ENCODE measurements around the gene SV2C.
A peak's percentile ranks its signal among the peaks of the same experiment; 100 is the strongest.

Gene SV2C

GRCh38 chr5:76325326-76325725 is 242.1 kb downstream of the SV2C start:
- H3K27ac ChIP-seq: peak overlapping the region; percentile 80
- TF ChIP-seq CTCF (conservative IDR thresholded peaks at IDR 0.05): no peak
- TF ChIP-seq ZFX (IDR thresholded peaks at IDR 0.05): no peak

GRCh38 chr5:76325876-76326491 is 242.8 kb downstream of the SV2C start:
- TF ChIP-seq CTCF (conservative IDR thresholded peaks at IDR 0.05) (no peak), ZFX (IDR thresholded peaks at IDR 0.05) (no peak)
- H3K27ac ChIP-seq: peak overlapping the region; percentile 80

- TF ChIP-seq CTCF (conservative IDR thresholded peaks at IDR 0.05) (no peak), ZFX (IDR thresholded peaks at IDR 0.05) (no peak)
- peak overlapping the region; percentile 80 for H3K27ac ChIP-seq
These were observed 243.6 kb downstream of the SV2C start for GRCh38 chr5:76326577-76327302.

- H3K27ac ChIP-seq: no peak overlapping the region
- no peak for TF ChIP-seq ZFX (IDR thresholded peaks at IDR 0.05)
- TF ChIP-seq CTCF (conservative IDR thresholded peaks at IDR 0.05): no peak
These were observed 246.2 kb downstream of the SV2C start for GRCh38 chr5:76329346-76329745.

- TF ChIP-seq ZFX (IDR thresholded peaks at IDR 0.05) (no peak), CTCF (conservative IDR thresholded peaks at IDR 0.05) (no peak)
These were observed 247.9 kb downstream of the SV2C start for GRCh38 chr5:76331126-76331525.

GRCh38 chr5:76332102-76332501 is 248.9 kb downstream of the SV2C start:
- no peak overlapping the region for H3K27ac ChIP-seq
- TF ChIP-seq CTCF (conservative IDR thresholded peaks at IDR 0.05) (no peak), ZFX (IDR thresholded peaks at IDR 0.05) (no peak)

More at GRCh38 chr5:76331126-76331525, 247.9 kb downstream of the SV2C start:
- H3K27ac ChIP-seq: no peak overlapping the region

GRCh38 chr5:76332611-76333205 is 249.5 kb downstream of the SV2C start:
- H3K27ac ChIP-seq: no peak overlapping the region
- TF ChIP-seq CTCF (conservative IDR thresholded peaks at IDR 0.05) (no peak), ZFX (IDR thresholded peaks at IDR 0.05) (no peak)
